ENCODE data around the gene TMEM135. TPM values are rescaled to one million over a fixed set of nuclear protein-coding genes. Genes with fewer than 3 reads are reported as not detected.

Gene TMEM135
- total RNA-seq, 1 donor from 2014 or later: 22.3 TPM

- no peaks in the 10 kb centered on the region for H3K4me1 ChIP-seq
- intact Hi-C loops (cut with DNase I): no loop called here
- no peaks in the 10 kb centered on the region for H3K27me3 ChIP-seq (ENCODE audit: low read depth)
- ATAC-seq (no peak), DNase-seq (no peak)
- TF ChIP-seq CTCF (IDR thresholded peaks at IDR 0.05): no peak
- H3K9me3 ChIP-seq: no peaks in the 10 kb centered on the region
- H3K27ac ChIP-seq: no peak overlapping the region
- no peak overlapping the region for H3K4me3 ChIP-seq
- no peaks in the 10 kb centered on the region for H3K36me3 ChIP-seq
Measured at GRCh38 chr11:87013912-87014825, 23.6 kb upstream of the TMEM135 start.

- no peak overlapping the region for H3K4me3 ChIP-seq
- H3K4me1 ChIP-seq: peaks cover 6% of the 10 kb centered on the region
- DNase-seq (no peak), ATAC-seq (no peak)
- TF ChIP-seq CTCF (IDR thresholded peaks at IDR 0.05): no peak
- H3K9me3 ChIP-seq: no peaks in the 10 kb centered on the region
- no peak overlapping the region for H3K27ac ChIP-seq
- H3K36me3 ChIP-seq: no peaks in the 10 kb centered on the region
- H3K27me3 ChIP-seq (ENCODE audit: low read depth): no peaks in the 10 kb centered on the region
- intact Hi-C loops (cut with DNase I): no loop called here
Measured at GRCh38 chr11:87015645-87016044, 22.1 kb upstream of the TMEM135 start.

- intact Hi-C loops (cut with DNase I): no loop called here
- TF ChIP-seq CTCF (IDR thresholded peaks at IDR 0.05): no peak
- peaks cover 6% of the 10 kb centered on the region for H3K4me1 ChIP-seq
- H3K9me3 ChIP-seq: no peaks in the 10 kb centered on the region
- DNase-seq: no peak
- H3K36me3 ChIP-seq: no peaks in the 10 kb centered on the region
- ATAC-seq: no peak
- no peak overlapping the region for H3K4me3 ChIP-seq
- no peaks in the 10 kb centered on the region for H3K27me3 ChIP-seq (ENCODE audit: low read depth)
- peak overlapping the region; percentile 50 for H3K27ac ChIP-seq
Measured at GRCh38 chr11:87019613-87020271, 18.0 kb upstream of the TMEM135 start.

GRCh38 chr11:87020336-87020735 lies 17.4 kb upstream of the TMEM135 start:
- no peaks in the 10 kb centered on the region for H3K27me3 ChIP-seq (ENCODE audit: low read depth)
- H3K27ac ChIP-seq: no peak overlapping the region
- TF ChIP-seq CTCF (IDR thresholded peaks at IDR 0.05): no peak
- H3K9me3 ChIP-seq: no peaks in the 10 kb centered on the region
- no peak overlapping the region for H3K4me3 ChIP-seq
- DNase-seq (no peak), ATAC-seq (no peak)
- peaks cover 6% of the 10 kb centered on the region for H3K4me1 ChIP-seq
- intact Hi-C loops (cut with DNase I): no loop called here
- no peaks in the 10 kb centered on the region for H3K36me3 ChIP-seq

- H3K36me3 ChIP-seq: no peaks in the 10 kb centered on the region
- intact Hi-C loops (cut with DNase I): no loop called here
- no peak overlapping the region for H3K4me3 ChIP-seq
- DNase-seq: no peak
- no peak for TF ChIP-seq CTCF (IDR thresholded peaks at IDR 0.05)
- ATAC-seq: no peak
- no peak overlapping the region for H3K27ac ChIP-seq
- H3K9me3 ChIP-seq: no peaks in the 10 kb centered on the region
- no peaks in the 10 kb centered on the region for H3K27me3 ChIP-seq (ENCODE audit: low read depth)
- H3K4me1 ChIP-seq: peaks cover 6% of the 10 kb centered on the region
Measured at GRCh38 chr11:87020764-87021365, 16.9 kb upstream of the TMEM135 start.
